Upper lobe of left lung (tissue), 6 donors: ENCODE measurements around the gene NOC4L. TPM values are rescaled to one million over a fixed set of nuclear protein-coding genes. Genes with fewer than 3 reads are reported as not detected.
A peak's percentile ranks its signal among the peaks of the same experiment; 100 is the strongest.

Experiments
- ATAC-seq, 2 donors: fragments of 200-7000 bp; cut with Tn5 transposase; one replicate each; pipeline ENCODE4 v1.9.1; 2022; ENCODE audit warnings: mild to moderate bottlenecking in 2 of 2, moderate library complexity in 2 of 2; ENCODE audit not compliant: low FRiP score in 2 of 2
- DNase-seq, 2 donors: peaks; one replicate each; pipeline ENCODE4 v3.0.0-alpha.2; 2019 to 2020
- H3K27ac ChIP-seq, 4 donors: fragments of 200-600 bp; sonication (generic); one replicate each; pipeline ENCODE4 v1.5.1; 2016 to 2019
- H3K27me3 ChIP-seq, 4 donors: fragments of 200-600 bp; sonication (generic); one replicate each; pipeline ENCODE4 v1.5.1; 2017 to 2019
- H3K36me3 ChIP-seq, 4 donors: fragments of 200-600 bp; sonication (generic); one replicate each; pipeline ENCODE4 v1.5.1; 2016 to 2019
- H3K4me1 ChIP-seq, 4 donors: fragments of 200-600 bp; sonication (generic); one replicate each; pipeline ENCODE4 v1.5.1; 2018 to 2019
- H3K4me3 ChIP-seq, 4 donors: fragments of 200-600 bp; sonication (generic); one replicate each; pipeline ENCODE4 v1.5.1; 2017 to 2019; ENCODE audit warnings: mild to moderate bottlenecking in 2 of 4, moderate library complexity in 1 of 4
- H3K9me3 ChIP-seq, 4 donors: fragments of 200-600 bp; sonication (generic); one replicate each; pipeline ENCODE4 v1.5.1; 2018 to 2019
- EP300 ChIP-seq, 4 donors: sonication (generic); formaldehyde crosslinking; IDR thresholded peaks; one replicate each; pipeline ENCODE4 v1.5.1; 2017; ENCODE audit warnings: antibody characterized with exemption in 4 of 4, control low read depth in 2 of 4
- POLR2A ChIP-seq, 4 donors: fragments of 450-650 bp; IDR thresholded peaks; one replicate each; pipeline ENCODE4 v1.5.1; 2016 to 2017; ENCODE audit warnings: antibody characterized with exemption in 4 of 4, mild to moderate bottlenecking in 2 of 4
- POLR2AphosphoS5 ChIP-seq, 2 donors: sonication (generic); formaldehyde crosslinking; IDR thresholded peaks; one replicate each; pipeline ENCODE4 v1.5.1; 2017; ENCODE audit warnings: antibody characterized with exemption in 2 of 2
- WGBS, 2 donors: methylation state at CpG; one replicate each; pipeline ENCODE4 v1.1.5; 2017 to 2018; 5-methylcytosine and 5-hydroxymethylcytosine counted together
- total RNA-seq, 6 donors: library from RNA; depleted of rRNA in 4 of 6; stranded (reverse); fragments of >200 nt in 4 of 6; gene quantifications; one replicate each; pipeline versions ENCODE4 v1.1.0 to v1.2.1, GENCODE V29; 2016 to 2021
- TF ChIP-seq, protein P1 (sequence below), 6 experiments: fragments of 450-650 bp in 4 of 6; fragments of 200-600 bp in 2 of 6; sonication (generic) in 2 of 6; IDR thresholded peaks; one replicate each; pipeline ENCODE4 v1.5.1; 2016 to 2019; ENCODE audit warnings: antibody characterized with exemption in 6 of 6
- donor health status: DM: no; HTN: no; CAD: no; lungs with moderate emphysema.
- donor health status: DM: no; HTN: yes; CAD: no; lungs with severe emphysema.

The NOC4L gene
- total RNA-seq, 6 donors from 2014 or later: 7.4 to 22.4 (median 19.2) TPM

DNA sequence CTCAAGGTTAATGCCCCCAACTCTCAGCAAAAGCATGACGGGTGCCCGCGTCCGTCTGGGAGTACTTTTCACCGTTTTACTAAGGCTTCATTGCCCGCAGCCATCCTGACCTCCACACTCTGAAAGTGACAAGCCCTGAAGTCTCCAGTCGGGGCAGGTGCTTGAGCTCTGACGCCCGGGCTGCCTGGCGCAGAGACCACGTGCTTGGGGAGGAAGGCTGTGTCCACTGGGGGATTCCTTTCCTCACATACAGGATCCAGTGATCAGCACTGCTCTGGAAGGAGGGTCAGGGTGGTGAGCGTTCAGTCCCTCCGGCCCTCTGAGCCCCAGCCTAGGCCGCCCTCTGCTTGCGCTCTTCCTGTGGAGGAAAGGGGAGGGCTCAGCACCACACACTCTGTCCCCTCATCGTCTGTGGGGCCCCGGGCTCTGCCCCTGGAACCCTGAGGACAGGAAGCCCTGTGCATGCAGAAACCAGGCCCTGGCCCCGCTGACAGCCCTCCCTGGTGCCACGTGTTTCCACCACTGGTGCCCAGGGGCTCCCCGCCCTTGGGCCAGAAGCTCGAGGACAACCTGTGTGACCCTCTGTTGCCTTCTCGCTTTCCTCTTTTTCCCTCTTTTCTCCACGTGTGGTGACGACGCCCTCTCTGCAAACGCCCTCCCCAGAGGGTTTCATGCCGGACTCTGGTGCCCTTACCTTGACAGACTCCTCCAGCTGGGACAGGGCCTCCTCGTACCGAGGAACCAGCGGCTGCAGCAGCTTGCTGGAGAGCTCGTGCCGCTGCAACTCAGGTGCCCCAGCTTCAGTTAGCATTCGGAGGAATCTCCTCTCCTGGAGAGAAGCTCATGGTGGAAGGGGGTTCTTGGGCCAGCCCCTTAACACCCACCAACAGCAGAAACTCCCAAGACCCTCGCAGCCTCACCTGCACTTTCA lies 5.1 kb upstream of the NOC4L start:
- ATAC-seq (peak in 1 of 2 donors; percentile 5), DNase-seq (peak in 1 of 2 donors; percentile 64)
- no peaks in the 10 kb centered on the region for H3K27me3 ChIP-seq
- WGBS, 2 donors: 95 to 96% methylated on average over 25 to 33 of the region's 34 CpGs
- peaks cover 12 to 21% (median 14%) of the 10 kb centered on the region in 4 donors for H3K4me1 ChIP-seq
- no peak for TF ChIP-seq EP300 (IDR thresholded peaks at IDR 0.05)
- TF ChIP-seq, protein P1, sequence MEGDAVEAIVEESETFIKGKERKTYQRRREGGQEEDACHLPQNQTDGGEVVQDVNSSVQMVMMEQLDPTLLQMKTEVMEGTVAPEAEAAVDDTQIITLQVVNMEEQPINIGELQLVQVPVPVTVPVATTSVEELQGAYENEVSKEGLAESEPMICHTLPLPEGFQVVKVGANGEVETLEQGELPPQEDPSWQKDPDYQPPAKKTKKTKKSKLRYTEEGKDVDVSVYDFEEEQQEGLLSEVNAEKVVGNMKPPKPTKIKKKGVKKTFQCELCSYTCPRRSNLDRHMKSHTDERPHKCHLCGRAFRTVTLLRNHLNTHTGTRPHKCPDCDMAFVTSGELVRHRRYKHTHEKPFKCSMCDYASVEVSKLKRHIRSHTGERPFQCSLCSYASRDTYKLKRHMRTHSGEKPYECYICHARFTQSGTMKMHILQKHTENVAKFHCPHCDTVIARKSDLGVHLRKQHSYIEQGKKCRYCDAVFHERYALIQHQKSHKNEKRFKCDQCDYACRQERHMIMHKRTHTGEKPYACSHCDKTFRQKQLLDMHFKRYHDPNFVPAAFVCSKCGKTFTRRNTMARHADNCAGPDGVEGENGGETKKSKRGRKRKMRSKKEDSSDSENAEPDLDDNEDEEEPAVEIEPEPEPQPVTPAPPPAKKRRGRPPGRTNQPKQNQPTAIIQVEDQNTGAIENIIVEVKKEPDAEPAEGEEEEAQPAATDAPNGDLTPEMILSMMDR (IDR thresholded peaks at IDR 0.05): no peak
- no peak for TF ChIP-seq POLR2A (IDR thresholded peaks at IDR 0.05)
- TF ChIP-seq POLR2AphosphoS5 (IDR thresholded peaks at IDR 0.05): no peak
- H3K4me3 ChIP-seq: no peak overlapping the region
- no peak overlapping the region for H3K27ac ChIP-seq
- H3K36me3 ChIP-seq: peaks cover 7 to 48% (median 39%) of the 10 kb centered on the region in 4 donors
- no peaks in the 10 kb centered on the region for H3K9me3 ChIP-seq

DNA sequence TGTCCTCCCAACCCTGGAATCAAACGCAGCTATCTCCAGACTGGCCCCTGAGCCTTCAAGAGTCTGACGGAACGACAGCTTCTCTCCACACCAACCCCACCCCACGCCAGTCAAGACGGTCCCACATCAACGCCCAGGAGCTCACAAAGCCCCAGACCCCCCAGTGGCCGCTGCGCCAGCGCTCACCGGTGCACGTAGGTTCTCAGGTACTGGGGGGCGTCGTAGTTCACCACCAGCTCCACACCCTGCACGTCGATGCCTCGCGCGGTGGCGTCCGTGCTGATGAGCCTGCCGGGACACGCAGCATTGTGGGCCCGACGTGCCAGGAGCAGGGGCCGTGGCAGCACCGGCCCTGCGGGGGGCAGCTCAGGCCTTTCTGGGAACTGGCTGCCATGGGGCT lies 4.3 kb upstream of the NOC4L start:
- ATAC-seq: no peak
- Histone ChIP-seq H3K27me3 (no peaks in the 10 kb centered on the region), H3K9me3 (no peaks in the 10 kb centered on the region), H3K4me1 (peaks cover 15 to 24% (median 15%) of the 10 kb centered on the region in 4 donors), H3K4me3 (no peak overlapping the region), H3K36me3 (peaks cover 7 to 48% (median 39%) of the 10 kb centered on the region in 4 donors), H3K27ac (no peak overlapping the region)
- TF ChIP-seq, protein P1 (IDR thresholded peaks at IDR 0.05): no peak
- TF ChIP-seq POLR2AphosphoS5 (IDR thresholded peaks at IDR 0.05) (no peak), POLR2A (IDR thresholded peaks at IDR 0.05) (no peak), EP300 (IDR thresholded peaks at IDR 0.05) (no peak)
- peak; percentile 17 to 84 for DNase-seq
- 96 to 99% methylated on average over 14 to 27 of the region's 27 CpGs for WGBS, 2 donors

DNA sequence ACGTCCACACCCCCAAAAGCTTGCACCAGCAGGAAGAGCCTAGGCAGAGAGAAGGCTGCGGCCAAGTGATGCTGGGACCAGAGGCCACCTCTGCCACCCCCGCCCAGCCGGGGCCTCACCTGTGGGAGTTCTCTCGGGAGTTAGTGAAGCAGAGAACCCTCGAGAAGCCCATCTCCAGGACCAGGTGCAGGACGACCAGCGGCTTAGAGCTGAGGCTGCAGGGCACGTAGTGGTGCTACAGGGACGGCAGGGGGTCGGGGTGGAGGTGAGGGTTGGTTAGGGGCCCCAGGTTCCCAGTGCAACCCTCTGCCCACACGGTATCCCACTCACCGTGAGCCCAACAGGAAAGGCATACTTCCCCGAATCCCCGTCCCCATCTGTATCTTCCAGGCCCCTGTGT lies 3.8 kb upstream of the NOC4L start:
- TF ChIP-seq POLR2AphosphoS5 (IDR thresholded peaks at IDR 0.05) (no peak), EP300 (IDR thresholded peaks at IDR 0.05) (no peak), POLR2A (IDR thresholded peaks at IDR 0.05) (no peak)
- TF ChIP-seq, protein P1 (IDR thresholded peaks at IDR 0.05): no peak
- Histone ChIP-seq H3K36me3 (peaks cover 7 to 48% (median 39%) of the 10 kb centered on the region in 4 donors), H3K27me3 (no peaks in the 10 kb centered on the region), H3K9me3 (no peaks in the 10 kb centered on the region), H3K27ac (no peak overlapping the region), H3K4me1 (peaks cover 20 to 30% (median 21%) of the 10 kb centered on the region in 4 donors), H3K4me3 (no peak overlapping the region)
- DNase-seq (peak; percentile 14 to 61), ATAC-seq (no peak)
- WGBS, 2 donors: 95 to 100% methylated on average over 7 to 15 of the region's 15 CpGs

DNA sequence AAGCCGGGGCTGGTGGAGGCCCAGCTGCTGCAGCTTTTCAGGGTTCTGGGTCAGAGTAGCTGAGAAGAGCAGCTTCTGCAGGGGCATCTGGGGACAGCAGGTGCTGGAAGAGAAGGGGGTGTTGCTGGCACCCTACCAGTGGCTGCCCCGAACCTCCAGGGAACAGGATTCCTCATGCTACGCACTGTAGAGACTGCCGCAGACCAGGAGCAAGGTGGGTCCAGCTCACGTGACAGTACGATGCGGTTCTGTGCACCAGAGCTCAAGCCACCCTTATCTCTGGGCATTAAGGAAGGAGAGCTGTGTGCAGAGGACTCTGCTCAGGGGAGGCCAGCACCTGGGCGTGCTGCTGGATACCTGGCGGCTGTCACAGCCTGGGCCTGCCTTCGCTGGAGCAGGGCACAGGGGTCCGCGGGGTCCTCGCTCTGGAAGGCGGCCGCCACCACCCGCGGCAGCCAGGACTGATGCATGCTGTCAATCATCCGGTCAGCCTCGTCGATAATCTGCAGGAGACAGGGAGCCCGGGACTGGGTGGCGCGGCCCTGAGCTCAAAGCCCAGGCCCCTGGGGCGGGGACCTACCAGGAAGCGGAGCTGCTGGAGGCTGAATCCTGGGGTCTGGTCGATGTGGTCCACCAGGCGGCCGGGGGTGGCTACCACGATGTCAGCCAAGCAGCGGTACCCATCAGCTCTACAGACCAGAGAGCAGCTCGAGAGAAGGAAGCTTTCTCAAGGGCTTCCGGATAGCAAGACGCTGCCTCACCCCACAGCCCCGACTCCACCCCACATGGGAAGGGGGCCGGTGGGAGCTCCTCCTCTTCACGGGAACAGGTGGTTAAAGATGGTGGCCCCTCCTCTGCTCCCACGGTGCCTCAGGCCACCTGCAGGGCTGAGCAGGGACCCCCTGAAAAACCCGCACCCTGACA lies 3.1 kb upstream of the NOC4L start:
- DNase-seq: peak; percentile 18 to 78
- Histone ChIP-seq H3K9me3 (no peaks in the 10 kb centered on the region), H3K27ac (no peak overlapping the region), H3K4me1 (peaks cover 20 to 37% (median 24%) of the 10 kb centered on the region in 4 donors), H3K36me3 (peaks cover 7 to 50% (median 39%) of the 10 kb centered on the region in 4 donors), H3K27me3 (no peaks in the 10 kb centered on the region), H3K4me3 (no peak overlapping the region)
- 95 to 96% methylated on average over 12 to 38 of the region's 38 CpGs for WGBS, 2 donors
- ATAC-seq: no peak
- no peak for TF ChIP-seq POLR2A (IDR thresholded peaks at IDR 0.05)
- TF ChIP-seq POLR2AphosphoS5 (IDR thresholded peaks at IDR 0.05): no peak
- TF ChIP-seq EP300 (IDR thresholded peaks at IDR 0.05): no peak
- TF ChIP-seq, protein P1 (IDR thresholded peaks at IDR 0.05): no peak
